HepG2 (cell line): ENCODE results near the gene APEX1. TPM values are rescaled to one million over a fixed set of nuclear protein-coding genes. Genes with fewer than 3 reads are reported as not detected.

Source experiments
- ARNTL ChIP-seq: sonication (generic); formaldehyde crosslinking; IDR thresholded peaks from 2 replicates; pipeline ENCODE4 v1.4.0; 2020; ENCODE audit warnings: mild to moderate bottlenecking, missing genetic modification reagents
- BHLHE40 ChIP-seq: IDR thresholded peaks from 2 replicates; pipeline ENCODE4 v1.6.1; 2011; ENCODE audit warnings: low read length, improper control_type of control experiment
- CAMTA2 ChIP-seq: sonication (generic); formaldehyde crosslinking; IDR thresholded peaks from 2 replicates; pipeline ENCODE4 v1.4.0; 2020; ENCODE audit warnings: mild to moderate bottlenecking, missing genetic modification reagents, borderline replicate concordance
- KLF11 ChIP-seq: IDR thresholded peaks from 2 replicates; pipeline ENCODE4 v1.6.1; 2016; ENCODE audit warnings: missing compliant biosample characterization
- MTF2 ChIP-seq: sonication (generic); formaldehyde crosslinking; IDR thresholded peaks from 2 replicates; pipeline ENCODE4 v1.5.0; 2020; ENCODE audit warnings: missing genetic modification reagents, borderline replicate concordance
- NFIB ChIP-seq: sonication (generic); formaldehyde crosslinking; IDR thresholded peaks from 2 replicates; pipeline ENCODE4 v1.9.0; 2021; ENCODE audit warnings: missing genetic modification reagents, mild to moderate bottlenecking, borderline replicate concordance
- NFKB2 ChIP-seq: sonication (generic); formaldehyde crosslinking; IDR thresholded peaks from 2 replicates; pipeline ENCODE4 v1.4.0; 2020; ENCODE audit warnings: missing genetic modification reagents, borderline replicate concordance
- REPIN1 ChIP-seq: sonication (generic); formaldehyde crosslinking; IDR thresholded peaks from 2 replicates; pipeline ENCODE4 v1.8.0; 2022; ENCODE audit warnings: missing genetic modification reagents, low read depth, mild to moderate bottlenecking, borderline replicate concordance
- RXRB ChIP-seq: IDR thresholded peaks from 2 replicates; pipeline ENCODE4 v1.6.1; 2016; ENCODE audit warnings: borderline replicate concordance, missing genetic modification reagents, missing compliant biosample characterization
- YEATS2 ChIP-seq: sonication (generic); formaldehyde crosslinking; IDR thresholded peaks from 2 replicates; pipeline ENCODE4 v1.4.0; 2020; ENCODE audit warnings: missing genetic modification reagents, borderline replicate concordance
- ZBTB42 ChIP-seq: sonication (generic); formaldehyde crosslinking; IDR thresholded peaks from 2 replicates; pipeline ENCODE4 v1.5.0; 2020; ENCODE audit warnings: mild to moderate bottlenecking, missing genetic modification reagents
- ZC3H4 ChIP-seq: sonication (generic); formaldehyde crosslinking; IDR thresholded peaks from 2 replicates; pipeline ENCODE4 v1.4.0; 2020; ENCODE audit warnings: missing genetic modification reagents, borderline replicate concordance
- ZNF263 ChIP-seq: sonication (generic); formaldehyde crosslinking; IDR thresholded peaks from 2 replicates; pipeline ENCODE4 v1.4.0; 2020; ENCODE audit warnings: missing genetic modification reagents
- ZNF3 ChIP-seq: IDR thresholded peaks from 2 replicates; pipeline ENCODE4 v1.7.0; 2017; ENCODE audit warnings: inconsistent platforms
- ZNF33B ChIP-seq: sonication (generic); formaldehyde crosslinking; IDR thresholded peaks from 2 replicates; pipeline ENCODE4 v1.5.1; 2020; ENCODE audit warnings: mild to moderate bottlenecking, missing genetic modification reagents
- ZNF383 ChIP-seq: sonication (generic); formaldehyde crosslinking; IDR thresholded peaks from 2 replicates; pipeline ENCODE4 v1.4.0; 2020; ENCODE audit warnings: missing genetic modification reagents, mild to moderate bottlenecking, borderline replicate concordance
- ZNF614 ChIP-seq: IDR thresholded peaks from 2 replicates; pipeline ENCODE4 v1.6.1; 2018; ENCODE audit warnings: missing biosample characterization, missing genetic modification reagents, inconsistent platforms, borderline replicate concordance
- ZNF644 ChIP-seq: IDR thresholded peaks from 2 replicates; pipeline ENCODE4 v1.6.1; 2016; ENCODE audit warnings: low read depth
- ZNF746 ChIP-seq: sonication (generic); formaldehyde crosslinking; IDR thresholded peaks from 2 replicates; pipeline ENCODE4 v1.8.0; 2022; ENCODE audit warnings: mild to moderate bottlenecking, missing genetic modification reagents
- polyA plus RNA-seq, 8 experiments: library from polyadenylated mRNA; depleted of rRNA in 3 of 8; stranded (reverse) in 7 of 8; unstranded in 1 of 8; fragments of >200 nt; fragmentation: Illumina TruSeq in 4 of 8; extraction: Trizol in 4 of 8; gene quantifications; 2 replicates each; pipeline versions ENCODE4 v1.2.1 to v1.2.3, GENCODE V29; 2011 to 2016; ENCODE audit warnings: low read depth in 4 of 8, missing spikeins in 1 of 8, mixed read lengths in 1 of 8; ENCODE audit not compliant: insufficient read depth in 1 of 8
- total RNA-seq, 5 experiments: library from RNA; depleted of rRNA; stranded (reverse); fragments of >200 nt; fragmentation: Illumina TruSeq; extraction: Trizol; gene quantifications; 2 replicates each; pipeline ENCODE4 v1.2.3, GENCODE V29; 2016; ENCODE audit warnings: low read depth in 1 of 5
- TF ChIP-seq, protein P1 (sequence below): sonication (generic); formaldehyde crosslinking; IDR thresholded peaks from 2 replicates; pipeline ENCODE4 v1.4.0; 2020; ENCODE audit warnings: missing genetic modification reagents, borderline replicate concordance
- TF ChIP-seq, protein P2 (sequence below): IDR thresholded peaks from 2 replicates; pipeline ENCODE4 v1.6.1; 2016; ENCODE audit warnings: mild to moderate bottlenecking, missing biosample characterization, missing genetic modification reagents
- TF ChIP-seq, protein P3 (sequence below): sonication (generic); formaldehyde crosslinking; IDR thresholded peaks from 2 replicates; pipeline ENCODE4 v1.8.0; 2022; ENCODE audit warnings: mild to moderate bottlenecking, missing genetic modification reagents, borderline replicate concordance

Gene APEX1
- total and polyA plus RNA-seq, 2 of the 13 experiments (the other 11 are each of a cell fraction or from before 2014, with no cell fraction given) = 171 to 405 TPM

DNA sequence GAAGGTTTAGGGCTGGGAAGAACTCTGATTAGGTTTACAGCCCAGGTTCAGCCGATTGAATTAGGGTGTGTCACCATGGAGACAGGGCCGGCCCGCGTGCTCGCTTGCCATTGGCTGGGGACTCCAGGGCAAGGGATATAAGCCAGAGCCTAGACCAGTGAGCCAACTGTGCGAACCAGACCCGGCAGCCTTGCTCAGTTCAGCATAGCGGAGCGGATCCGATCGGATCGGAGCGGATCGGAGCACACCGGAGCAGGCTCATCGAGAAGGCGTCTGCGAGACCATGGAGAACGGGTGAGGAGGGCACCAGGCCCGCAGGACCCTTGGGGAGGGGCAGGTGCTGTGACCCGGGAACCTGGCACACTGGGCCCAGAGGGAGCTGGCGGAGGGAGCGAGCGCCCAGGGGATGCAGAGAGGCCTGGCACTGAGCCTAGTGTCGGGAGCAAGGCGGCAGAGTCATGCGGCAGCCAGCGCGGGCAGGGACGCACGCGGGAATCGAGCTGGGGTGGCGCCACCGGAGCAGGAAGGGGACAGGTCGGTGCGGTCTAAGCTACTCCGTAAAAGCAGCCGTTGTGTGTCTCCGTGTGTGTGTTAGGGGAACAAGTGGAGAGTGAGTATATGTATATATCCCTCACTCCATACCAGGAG lies 14.3 kb downstream of the APEX1 start, which contains the start of gene PNP (continued):
- TF ChIP-seq, protein P1, sequence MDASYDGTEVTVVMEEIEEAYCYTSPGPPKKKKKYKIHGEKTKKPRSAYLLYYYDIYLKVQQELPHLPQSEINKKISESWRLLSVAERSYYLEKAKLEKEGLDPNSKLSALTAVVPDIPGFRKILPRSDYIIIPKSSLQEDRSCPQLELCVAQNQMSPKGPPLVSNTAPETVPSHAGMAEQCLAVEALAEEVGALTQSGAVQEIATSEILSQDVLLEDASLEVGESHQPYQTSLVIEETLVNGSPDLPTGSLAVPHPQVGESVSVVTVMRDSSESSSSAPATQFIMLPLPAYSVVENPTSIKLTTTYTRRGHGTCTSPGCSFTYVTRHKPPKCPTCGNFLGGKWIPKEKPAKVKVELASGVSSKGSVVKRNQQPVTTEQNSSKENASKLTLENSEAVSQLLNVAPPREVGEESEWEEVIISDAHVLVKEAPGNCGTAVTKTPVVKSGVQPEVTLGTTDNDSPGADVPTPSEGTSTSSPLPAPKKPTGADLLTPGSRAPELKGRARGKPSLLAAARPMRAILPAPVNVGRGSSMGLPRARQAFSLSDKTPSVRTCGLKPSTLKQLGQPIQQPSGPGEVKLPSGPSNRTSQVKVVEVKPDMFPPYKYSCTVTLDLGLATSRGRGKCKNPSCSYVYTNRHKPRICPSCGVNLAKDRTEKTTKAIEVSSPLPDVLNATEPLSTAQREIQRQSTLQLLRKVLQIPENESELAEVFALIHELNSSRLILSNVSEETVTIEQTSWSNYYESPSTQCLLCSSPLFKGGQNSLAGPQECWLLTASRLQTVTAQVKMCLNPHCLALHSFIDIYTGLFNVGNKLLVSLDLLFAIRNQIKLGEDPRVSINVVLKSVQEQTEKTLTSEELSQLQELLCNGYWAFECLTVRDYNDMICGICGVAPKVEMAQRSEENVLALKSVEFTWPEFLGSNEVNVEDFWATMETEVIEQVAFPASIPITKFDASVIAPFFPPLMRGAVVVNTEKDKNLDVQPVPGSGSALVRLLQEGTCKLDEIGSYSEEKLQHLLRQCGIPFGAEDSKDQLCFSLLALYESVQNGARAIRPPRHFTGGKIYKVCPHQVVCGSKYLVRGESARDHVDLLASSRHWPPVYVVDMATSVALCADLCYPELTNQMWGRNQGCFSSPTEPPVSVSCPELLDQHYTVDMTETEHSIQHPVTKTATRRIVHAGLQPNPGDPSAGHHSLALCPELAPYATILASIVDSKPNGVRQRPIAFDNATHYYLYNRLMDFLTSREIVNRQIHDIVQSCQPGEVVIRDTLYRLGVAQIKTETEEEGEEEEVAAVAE (CRISPR knock-in tag) = peak; percentile 48; the same call in 1 of the 2 replicates
- TF ChIP-seq MTF2 = peak; percentile 90; the same call in 1 of the 2 replicates
- TF ChIP-seq ZNF383 (CRISPR knock-in tag) = peak; percentile 44; the same call in 1 of the 2 replicates
- no peak for TF ChIP-seq ZBTB42 (CRISPR knock-in tag)
- peak; percentile 65; the same call in 1 of the 2 replicates for TF ChIP-seq ZC3H4 (CRISPR knock-in tag)
- peak; percentile 75 for TF ChIP-seq YEATS2
- peak; percentile 60; the same call in 1 of the 2 replicates for TF ChIP-seq NFKB2
- no peak for TF ChIP-seq ZNF644 (CRISPR knock-in tag)
- TF ChIP-seq ZNF33B (CRISPR knock-in tag) = peak; percentile 75; the same call in 1 of the 2 replicates
- TF ChIP-seq, protein P2, sequence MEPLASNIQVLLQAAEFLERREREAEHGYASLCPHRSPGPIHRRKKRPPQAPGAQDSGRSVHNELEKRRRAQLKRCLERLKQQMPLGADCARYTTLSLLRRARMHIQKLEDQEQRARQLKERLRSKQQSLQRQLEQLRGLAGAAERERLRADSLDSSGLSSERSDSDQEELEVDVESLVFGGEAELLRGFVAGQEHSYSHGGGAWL (CRISPR knock-in tag) = peak; percentile 68; the same call in 1 of the 2 replicates
- TF ChIP-seq ZNF614 = peak; percentile 39; the same call in 1 of the 2 replicates
- TF ChIP-seq NFIB (CRISPR knock-in tag) = no peak
- peak; percentile 83 for TF ChIP-seq ARNTL
- 0 out of 2 replicates have a peak, but pooled peaks have one; percentile 68 for TF ChIP-seq CAMTA2 (CRISPR knock-in tag)
- peak; percentile 52 for TF ChIP-seq ZNF263 (CRISPR knock-in tag)
- peak; percentile 75 for TF ChIP-seq REPIN1 (CRISPR knock-in tag)
- TF ChIP-seq, protein P3, sequence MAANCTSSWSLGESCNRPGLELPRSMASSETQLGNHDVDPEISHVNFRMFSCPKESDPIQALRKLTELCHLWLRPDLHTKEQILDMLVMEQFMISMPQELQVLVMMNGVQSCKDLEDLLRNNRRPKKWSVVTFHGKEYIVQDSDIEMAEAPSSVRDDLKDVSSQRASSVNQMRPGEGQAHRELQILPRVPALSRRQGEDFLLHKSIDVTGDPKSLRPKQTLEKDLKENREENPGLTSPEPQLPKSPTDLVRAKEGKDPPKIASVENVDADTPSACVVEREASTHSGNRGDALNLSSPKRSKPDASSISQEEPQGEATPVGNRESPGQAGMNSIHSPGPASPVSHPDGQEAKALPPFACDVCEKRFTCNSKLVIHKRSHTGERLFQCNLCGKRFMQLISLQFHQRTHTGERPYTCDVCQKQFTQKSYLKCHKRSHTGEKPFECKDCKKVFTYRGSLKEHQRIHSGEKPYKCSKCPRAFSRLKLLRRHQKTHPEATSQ (CRISPR knock-in tag) = peak; percentile 63; the same call in 1 of the 2 replicates
- 0 out of 2 replicates have a peak, but pooled peaks have one; percentile 17 for TF ChIP-seq BHLHE40
- TF ChIP-seq ZNF746 (CRISPR knock-in tag) = peak; percentile 54; the same call in 1 of the 2 replicates
- TF ChIP-seq KLF11 (CRISPR knock-in tag) = peak; percentile 82; the same call in 1 of the 2 replicates
- peak; percentile 76 for TF ChIP-seq RXRB
- TF ChIP-seq ZNF3 = no peak
